ENCODE measurements around the gene SUGCT. TPM values are rescaled to one million over a fixed set of nuclear protein-coding genes. Genes with fewer than 3 reads are reported as not detected.

The SUGCT gene
- total and polyA plus RNA-seq, 2 of the 8 experiments (the other 6 are each of a cell fraction or from before 2014, with no cell fraction given), result 2.8 to 5.4 TPM

DNA sequence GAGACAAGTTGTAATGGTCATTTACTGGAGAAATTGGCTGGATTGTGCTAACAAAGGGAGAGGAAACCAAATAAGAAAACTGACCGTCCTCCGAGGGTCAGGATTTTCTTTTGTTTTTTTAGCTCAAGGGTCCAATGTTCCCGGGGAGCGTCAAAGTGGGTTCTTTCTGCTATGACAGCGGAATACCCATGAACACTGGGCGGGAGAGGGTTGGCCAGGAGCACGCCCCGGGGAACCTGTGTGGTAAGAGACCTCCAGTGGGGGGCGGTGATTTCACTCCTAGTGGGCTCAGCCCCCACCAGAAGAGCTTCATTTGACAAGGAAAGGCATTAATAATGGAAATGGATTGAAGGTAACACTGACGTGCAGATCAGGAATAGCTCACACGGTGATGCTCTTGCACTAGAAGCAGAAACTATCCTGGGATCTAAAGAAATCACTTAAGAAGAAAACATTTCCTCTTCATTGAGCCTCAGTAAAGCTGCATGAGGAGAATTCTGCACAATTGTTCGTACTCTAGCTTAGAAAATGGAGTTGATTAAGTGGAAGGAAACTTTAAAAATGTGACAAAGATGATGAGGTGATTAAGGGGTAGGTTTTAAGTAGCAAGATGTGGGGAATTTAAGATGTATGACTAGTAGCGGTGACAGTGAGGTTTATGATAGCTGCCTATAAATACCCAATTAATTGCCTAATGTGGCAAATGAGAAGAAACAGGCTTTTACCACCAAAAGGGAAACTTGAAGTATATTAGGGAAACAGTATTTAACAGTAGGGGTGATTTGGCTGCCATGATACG, 627.2 kb downstream of the SUGCT start:
- no peaks in the 10 kb centered on the region for H3K27me3 ChIP-seq (replicated peaks in 1 of 4; ENCODE audit: control insufficient read depth in 3 of 4, extremely low read depth in 1 of 4, insufficient read depth in 3 of 4, low read length in 3 of 4)
- no peak overlapping the region for H3K4me2 ChIP-seq (ENCODE audit: insufficient read depth in 1 of 2, low read depth in 2 of 2, low read length in 2 of 2)
- no peaks in the 10 kb centered on the region for H3K23me2 ChIP-seq (ENCODE audit: low read depth, low read length)
- H3K9ac ChIP-seq (replicated peaks in 1 of 4; ENCODE audit: extremely low read depth in 1 of 4, low read depth in 3 of 4, low read length in 3 of 4), result no peak overlapping the region
- H3K56ac ChIP-seq (replicated peaks; ENCODE audit: insufficient read length, low read depth, low read length), result no peak overlapping the region
- no peak overlapping the region for H2BK20ac ChIP-seq (ENCODE audit: low read length)
- H2AFZ ChIP-seq (ENCODE audit: low read length), result no peak overlapping the region
- H3K4ac ChIP-seq (replicated peaks; ENCODE audit: insufficient read length, low read depth, low read length), result no peak overlapping the region
- H3K18ac ChIP-seq (ENCODE audit: extremely low read depth, low read length), result no peak overlapping the region
- H2BK5ac ChIP-seq (ENCODE audit: low read depth, low read length), result no peak overlapping the region
- no peaks in the 10 kb centered on the region for H3K36me3 ChIP-seq (ENCODE audit: control insufficient read depth in 2 of 4, insufficient read depth in 4 of 4, low read length in 3 of 4)
- no peak overlapping the region for H3K4me3 ChIP-seq (ENCODE audit: extremely low read depth in 1 of 4, insufficient read depth in 2 of 4, low read depth in 3 of 4, low read length in 4 of 4)
- H4K8ac ChIP-seq (ENCODE audit: extremely low read depth, insufficient read depth, low read length), result no peak overlapping the region
- no peak overlapping the region for H4K5ac ChIP-seq (ENCODE audit: insufficient read length, low read depth, low read length)
- FAIRE-seq, result no peak
- peaks cover 0 to 3% (median 2%) of the 10 kb centered on the region in 4 experiments; a peak in 5 of 7 replicates for H3K4me1 ChIP-seq (replicated peaks in 1 of 4; ENCODE audit: control insufficient read depth in 3 of 4, insufficient read depth in 4 of 4, low read length in 3 of 4)
- H4K20me1 ChIP-seq (replicated peaks in 1 of 2; ENCODE audit: control insufficient read depth in 1 of 2, insufficient read depth in 2 of 2, low read length in 2 of 2), result no peaks in the 10 kb centered on the region
- H3K79me2 ChIP-seq (ENCODE audit: control insufficient read depth in 1 of 2, insufficient read depth in 2 of 2, low read length in 2 of 2), result no peaks in the 10 kb centered on the region
- no peaks in the 10 kb centered on the region for H3K9me3 ChIP-seq (ENCODE audit: insufficient read depth in 2 of 2, low read depth in 1 of 2, low read length in 1 of 2)
- no peak overlapping the region for H2AK5ac ChIP-seq (ENCODE audit: low read depth, low read length)
- no peak overlapping the region for H3K14ac ChIP-seq (ENCODE audit: insufficient read length)
- H3K23ac ChIP-seq (ENCODE audit: insufficient read length), result no peak overlapping the region
- DNase-seq (ENCODE audit: low read depth in 1 of 2, low spot score in 2 of 2), result no peak
- H3K79me1 ChIP-seq (ENCODE audit: low read depth, low read length), result no peaks in the 10 kb centered on the region
- H2BK12ac ChIP-seq (ENCODE audit: low read depth, low read length), result no peak overlapping the region
- H3K27ac ChIP-seq (ENCODE audit: low read depth, low read length), result no peak overlapping the region
- ChIA-PET POLR2A (ENCODE audit: partially characterized antibody) (interaction anchor here (0.6 kb wide), 1 partner anchor 831 kb away, joined by 3 read pairs; no protein-coding TSS in a partner anchor), CTCF (ENCODE audit: partially characterized antibody) (interaction anchor here (0.6 to 3.0 kb wide), 9 partner anchors 8 to 1219 kb away, joined by 3 to 10 read pairs (median 4); no protein-coding TSS in a partner anchor)
- no peak overlapping the region for H4K91ac ChIP-seq (replicated peaks; ENCODE audit: insufficient read length, low read length)
- 88% methylated on average over 14 of the region's 14 CpGs; no CpG with 5 or more reads in 1 of the 2 experiments for WGBS, 2 experiments (ENCODE audit: extremely low coverage in 1 of 2, insufficient coverage in 1 of 2, insufficient read length in 1 of 2, insufficient replicate concordance in 2 of 2, low coverage in 1 of 2, low lambda C conversion rate in 2 of 2, missing lambda C conversion rate in 1 of 2)
- H2BK120ac ChIP-seq (replicated peaks; ENCODE audit: low read depth, low read length), result no peak overlapping the region
- H2BK15ac ChIP-seq (ENCODE audit: low read length), result no peak overlapping the region
- TF ChIP-seq CBX5 (IDR thresholded peaks at IDR 0.05; ENCODE audit: low read depth, low read length), result no peak
- TF ChIP-seq, protein P1, sequence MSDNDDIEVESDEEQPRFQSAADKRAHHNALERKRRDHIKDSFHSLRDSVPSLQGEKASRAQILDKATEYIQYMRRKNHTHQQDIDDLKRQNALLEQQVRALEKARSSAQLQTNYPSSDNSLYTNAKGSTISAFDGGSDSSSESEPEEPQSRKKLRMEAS (IDR thresholded peaks at IDR 0.05), result no peak
- no peak for TF ChIP-seq TAF7 (optimal IDR thresholded peaks at IDR 0.05; ENCODE audit: borderline replicate concordance, low read depth, low read length)
- TF ChIP-seq BCL11A (IDR thresholded peaks at IDR 0.05; ENCODE audit: low read depth in 2 of 2, low read length in 2 of 2), result no peak
- TF ChIP-seq, protein P2, sequence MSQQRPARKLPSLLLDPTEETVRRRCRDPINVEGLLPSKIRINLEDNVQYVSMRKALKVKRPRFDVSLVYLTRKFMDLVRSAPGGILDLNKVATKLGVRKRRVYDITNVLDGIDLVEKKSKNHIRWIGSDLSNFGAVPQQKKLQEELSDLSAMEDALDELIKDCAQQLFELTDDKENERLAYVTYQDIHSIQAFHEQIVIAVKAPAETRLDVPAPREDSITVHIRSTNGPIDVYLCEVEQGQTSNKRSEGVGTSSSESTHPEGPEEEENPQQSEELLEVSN (IDR thresholded peaks at IDR 0.05), result no peak
- no peak for TF ChIP-seq RFX5 (IDR thresholded peaks at IDR 0.05; ENCODE audit: borderline replicate concordance, low read depth, low read length)
- TF ChIP-seq TBP (IDR thresholded peaks at IDR 0.05; ENCODE audit: low read depth, low read length), result no peak
- no peak for TF ChIP-seq KDM5A (IDR thresholded peaks at IDR 0.05; ENCODE audit: low read length)
- peak; percentile 35 to 38 for TF ChIP-seq RAD21 (IDR thresholded peaks at IDR 0.05 in 1 of 2, conservative IDR thresholded peaks at IDR 0.05 in 1 of 2; ENCODE audit: low read depth in 2 of 2, low read length in 2 of 2)
